Astrocyte of the spinal cord (primary cell): ENCODE data around the gene USP25.

ENCODE experiments used
- DNase-seq: peaks from one replicate; pipeline ENCODE4 v3.0.0; 2011; ENCODE audit warnings: low read depth, low spot score
- H3K4me3 ChIP-seq: 2 replicates; pipeline ENCODE4 v1.5.1; 2011; ENCODE audit warnings: low read depth, mild to moderate bottlenecking, low read length, moderate library complexity
- in situ Hi-C: cut with HindIII; loops from 2 replicates; pipeline ENCODE4 v1.10.0; 2017; ENCODE audit warnings: low sequenced_read_pairs
- TF ChIP-seq, protein P1 (sequence below): IDR thresholded peaks from 2 replicates; pipeline ENCODE4 v1.5.1; 2012; ENCODE audit warnings: low read depth, mild to moderate bottlenecking, low read length, inconsistent platforms

Gene USP25

GRCh38 chr21:15775291-15775690 is 45.5 kb downstream of the USP25 start:
- TF ChIP-seq, protein P1, sequence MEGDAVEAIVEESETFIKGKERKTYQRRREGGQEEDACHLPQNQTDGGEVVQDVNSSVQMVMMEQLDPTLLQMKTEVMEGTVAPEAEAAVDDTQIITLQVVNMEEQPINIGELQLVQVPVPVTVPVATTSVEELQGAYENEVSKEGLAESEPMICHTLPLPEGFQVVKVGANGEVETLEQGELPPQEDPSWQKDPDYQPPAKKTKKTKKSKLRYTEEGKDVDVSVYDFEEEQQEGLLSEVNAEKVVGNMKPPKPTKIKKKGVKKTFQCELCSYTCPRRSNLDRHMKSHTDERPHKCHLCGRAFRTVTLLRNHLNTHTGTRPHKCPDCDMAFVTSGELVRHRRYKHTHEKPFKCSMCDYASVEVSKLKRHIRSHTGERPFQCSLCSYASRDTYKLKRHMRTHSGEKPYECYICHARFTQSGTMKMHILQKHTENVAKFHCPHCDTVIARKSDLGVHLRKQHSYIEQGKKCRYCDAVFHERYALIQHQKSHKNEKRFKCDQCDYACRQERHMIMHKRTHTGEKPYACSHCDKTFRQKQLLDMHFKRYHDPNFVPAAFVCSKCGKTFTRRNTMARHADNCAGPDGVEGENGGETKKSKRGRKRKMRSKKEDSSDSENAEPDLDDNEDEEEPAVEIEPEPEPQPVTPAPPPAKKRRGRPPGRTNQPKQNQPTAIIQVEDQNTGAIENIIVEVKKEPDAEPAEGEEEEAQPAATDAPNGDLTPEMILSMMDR = no peak
- no peak for DNase-seq
- in situ Hi-C loops = no loop called here
- no peak overlapping the region for H3K4me3 ChIP-seq

DNA sequence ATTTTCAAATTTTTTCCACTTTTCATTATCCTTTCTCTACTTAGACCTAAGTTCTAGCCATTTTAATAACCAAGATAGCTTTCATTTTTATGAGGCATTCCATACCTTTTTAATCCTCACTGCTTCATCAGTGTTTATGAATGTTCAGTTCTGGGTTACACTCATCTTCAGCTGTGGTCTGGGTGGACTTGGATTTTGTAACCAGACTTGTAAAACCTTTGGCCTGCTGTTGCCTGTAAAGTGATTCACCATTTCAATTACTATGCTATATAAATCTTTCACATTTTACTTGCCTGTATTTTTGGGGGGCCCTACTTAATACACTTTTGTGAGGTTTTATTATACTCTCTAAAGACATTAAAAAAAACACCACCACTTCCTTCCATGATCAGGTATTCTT is 46.2 kb downstream of the USP25 start:
- peak; percentile 76 for DNase-seq
- TF ChIP-seq, protein P1 = no peak
- H3K4me3 ChIP-seq = no peak overlapping the region
- in situ Hi-C loops = no loop called here

DNA sequence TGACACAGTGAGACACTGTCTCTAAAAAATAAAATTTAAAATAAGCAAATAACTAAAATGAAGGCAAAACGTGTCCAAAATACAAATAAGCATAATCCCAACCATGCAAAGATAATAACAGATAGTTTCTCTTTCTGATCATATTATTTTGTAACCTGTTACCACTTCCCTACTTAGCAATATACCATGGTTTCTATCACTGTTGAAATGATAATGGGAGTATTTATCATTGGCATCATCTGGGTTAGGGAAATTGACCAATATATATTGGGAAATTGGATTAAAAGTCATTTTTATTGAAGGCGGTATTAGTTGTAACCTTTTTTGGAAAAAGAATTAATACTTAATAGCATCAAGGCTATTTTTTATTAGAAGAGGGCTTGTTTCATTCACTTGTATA is 47.0 kb downstream of the USP25 start:
- no peak overlapping the region for H3K4me3 ChIP-seq
- in situ Hi-C loops = no loop called here
- DNase-seq = no peak
- TF ChIP-seq, protein P1 = no peak

DNA sequence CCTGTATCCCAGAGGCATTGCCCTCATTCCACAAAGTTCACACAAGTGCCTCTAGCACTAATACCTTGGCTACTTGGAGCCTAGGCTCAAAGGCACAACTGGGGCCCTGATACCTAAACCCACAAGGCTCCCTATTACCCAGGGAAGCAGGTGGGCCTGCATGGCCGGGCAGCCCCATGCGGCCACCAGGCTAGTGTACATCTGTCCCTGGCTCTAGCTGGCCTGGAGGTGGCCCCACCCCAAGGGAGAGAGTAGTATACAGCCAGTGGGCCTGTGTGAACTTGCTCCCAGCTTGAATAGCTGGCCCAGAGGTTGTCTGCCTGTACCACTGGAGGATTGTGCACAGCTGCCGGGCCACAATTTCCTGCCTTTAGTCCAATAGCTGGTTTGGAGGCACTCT is 52.2 kb downstream of the USP25 start:
- TF ChIP-seq, protein P1 = no peak
- no peak overlapping the region for H3K4me3 ChIP-seq
- in situ Hi-C loops = no loop called here
- no peak for DNase-seq

DNA sequence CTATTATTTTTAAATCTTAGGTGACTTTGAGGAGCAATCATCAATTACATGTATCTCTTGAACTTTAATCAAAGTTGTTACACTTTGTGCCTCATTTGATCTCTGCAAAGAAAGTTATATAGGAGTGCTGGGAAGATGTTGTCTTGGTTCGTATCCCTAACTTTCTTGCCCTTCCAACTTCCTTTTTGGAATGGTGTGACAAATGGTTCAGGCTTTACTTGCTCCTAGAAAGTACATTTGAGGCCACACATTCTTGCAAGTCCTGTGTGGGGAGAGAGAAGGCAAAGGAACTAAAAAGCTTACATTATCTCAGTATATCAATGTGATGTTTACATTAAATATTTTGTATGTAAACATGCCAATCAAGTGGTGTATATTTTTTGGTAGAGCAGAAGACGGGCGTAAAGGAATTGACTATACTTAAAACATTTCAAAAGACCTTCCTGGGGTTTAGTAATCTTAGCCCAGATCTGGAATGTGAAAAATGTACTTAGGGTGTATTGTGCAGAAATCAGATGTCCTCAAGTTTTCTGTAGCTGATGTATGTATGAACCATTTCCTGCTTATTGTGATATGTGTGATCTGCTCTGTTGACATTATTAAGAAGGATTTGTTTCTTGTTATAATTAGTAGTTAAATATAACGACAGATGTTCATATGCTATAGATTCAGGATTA is 59.2 kb downstream of the USP25 start:
- DNase-seq = peak; percentile 32
- TF ChIP-seq, protein P1 = no peak
- in situ Hi-C loops = no loop called here
- H3K4me3 ChIP-seq = no peak overlapping the region

DNA sequence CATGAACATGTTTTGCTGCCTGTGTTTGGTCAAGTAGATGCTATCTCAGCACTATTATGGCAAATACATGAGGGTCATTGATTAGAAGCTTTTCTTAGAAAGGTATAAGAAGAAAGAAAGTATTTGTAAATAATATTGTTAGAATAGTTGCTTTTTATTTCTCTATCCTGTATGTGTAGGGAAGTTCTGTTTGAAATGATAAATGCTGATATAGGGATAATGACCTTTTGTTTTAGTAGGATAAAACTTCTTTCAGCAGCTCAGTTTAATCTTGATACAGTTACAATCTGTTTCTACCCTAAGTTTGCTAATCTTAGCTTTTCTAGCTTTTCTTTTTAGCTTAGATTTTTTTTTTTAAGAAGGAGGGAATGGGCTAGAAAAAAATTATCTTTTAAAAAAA is 63.3 kb downstream of the USP25 start:
- in situ Hi-C loops = no loop called here
- no peak for DNase-seq
- no peak overlapping the region for H3K4me3 ChIP-seq
- TF ChIP-seq, protein P1 = no peak
